ENCODE results near the gene SYT8.

SYT8 gene

GRCh38 chr11:1846453-1846932 is 11.7 kb downstream of the SYT8 start:
- DNase-seq = no peak

DNA sequence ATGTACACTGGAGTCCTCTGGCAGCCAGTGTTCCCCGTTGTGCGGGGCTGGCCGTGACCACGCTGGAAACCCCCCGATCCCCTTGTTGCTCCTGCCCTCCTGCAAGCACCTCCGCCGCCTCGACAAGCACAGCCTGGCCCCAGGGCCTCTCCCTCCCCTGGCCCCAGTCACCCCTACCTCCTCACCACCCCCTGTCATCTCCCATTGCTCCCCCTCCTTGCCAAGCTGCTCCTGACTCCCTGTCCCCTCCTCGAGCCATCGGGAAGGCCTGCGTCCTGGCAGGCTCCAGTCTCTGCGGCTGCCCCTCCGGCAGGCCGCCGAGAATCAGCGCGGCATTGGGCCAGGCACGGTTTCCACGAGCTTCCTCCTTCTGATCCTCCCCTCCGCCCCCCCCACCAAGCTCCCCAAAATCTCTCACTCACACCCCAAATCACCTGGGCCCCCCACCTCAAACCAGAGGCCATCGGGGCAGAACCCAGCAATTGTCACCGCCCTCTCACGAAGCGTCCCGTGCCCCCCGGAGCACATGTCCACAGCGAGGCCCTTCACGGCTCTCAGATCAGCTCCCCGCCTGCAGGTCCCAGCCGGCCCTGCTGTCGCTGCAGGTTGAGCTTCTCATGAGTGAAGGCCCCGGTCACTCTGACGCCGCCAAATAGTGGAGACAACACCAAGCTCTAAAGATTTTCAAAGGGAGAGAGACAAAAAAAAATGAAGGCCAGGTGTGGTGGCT is 12.4 kb downstream of the SYT8 start:
- no peak for DNase-seq

DNA sequence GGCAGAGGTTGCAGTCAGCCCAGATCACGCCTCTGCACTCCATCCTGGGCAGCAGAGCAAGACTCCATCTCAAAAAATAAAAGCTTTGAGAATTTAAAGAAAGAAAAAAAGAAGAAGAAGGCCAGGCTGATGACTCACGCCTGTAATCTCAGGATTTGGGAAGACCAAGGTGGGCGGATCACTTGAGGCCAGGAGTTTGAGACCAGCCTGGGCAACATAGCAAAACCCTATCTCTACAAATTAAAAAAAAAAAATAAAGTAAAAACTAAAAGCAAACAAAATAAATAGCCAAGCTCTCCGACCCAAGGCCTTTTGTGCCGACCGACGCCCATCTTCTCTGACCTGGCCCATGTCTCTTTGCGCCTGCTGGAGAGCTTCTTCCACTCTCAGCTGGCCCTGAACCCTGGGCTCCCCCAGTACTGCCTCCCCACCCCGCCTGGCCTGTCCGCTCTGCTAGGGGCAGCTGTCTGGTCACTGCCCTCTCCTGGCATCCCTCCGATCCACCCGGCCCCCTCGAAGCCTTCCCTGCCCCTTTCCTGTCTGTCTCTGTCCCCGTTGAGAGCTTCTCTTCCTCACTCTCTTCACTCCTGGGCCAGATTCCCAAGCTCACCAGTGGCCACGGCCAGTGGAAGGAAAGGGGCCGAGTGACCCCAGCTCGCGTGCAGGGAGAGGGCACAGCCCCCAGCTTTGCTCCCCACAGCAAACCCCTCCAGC is 13.3 kb downstream of the SYT8 start:
- no peak for DNase-seq

DNA sequence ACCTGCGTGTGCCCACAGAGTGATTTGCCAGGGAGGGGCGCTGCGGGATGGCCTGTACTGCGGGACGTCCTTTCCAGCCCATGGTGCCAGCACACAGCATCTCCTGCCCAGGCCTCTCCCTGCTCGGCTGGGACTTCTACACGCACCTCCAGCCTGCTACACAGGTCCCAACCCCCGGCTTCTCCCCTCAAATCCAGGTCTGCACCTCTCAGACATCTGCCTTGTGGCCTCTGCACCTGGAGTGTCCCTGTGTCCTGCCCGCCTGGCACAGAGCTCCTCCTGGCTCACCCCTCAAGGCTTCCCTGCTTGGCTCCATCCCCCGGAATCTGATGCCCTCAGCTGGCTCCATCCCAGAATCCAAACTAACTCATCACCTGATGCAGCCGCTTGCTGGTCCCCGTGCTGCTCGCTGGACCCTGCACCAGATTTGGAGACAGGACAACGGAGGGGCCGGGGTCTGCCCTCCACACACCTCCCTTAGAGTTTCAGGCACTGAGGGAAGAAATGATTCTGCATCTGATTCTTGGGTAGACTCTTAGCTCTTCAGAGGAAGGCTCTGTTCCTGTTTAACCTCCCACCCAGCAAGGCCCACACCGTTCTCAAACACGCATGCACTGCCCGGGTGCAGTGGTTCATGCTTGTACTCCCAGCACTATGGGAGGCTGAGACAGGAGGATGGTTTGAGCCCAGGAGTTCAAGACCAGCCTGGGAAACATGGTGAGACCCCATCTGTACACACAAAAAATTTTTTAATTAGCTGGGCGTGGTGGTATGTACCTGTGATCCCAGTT is 14.0 kb downstream of the SYT8 start:
- no peak for DNase-seq

DNA sequence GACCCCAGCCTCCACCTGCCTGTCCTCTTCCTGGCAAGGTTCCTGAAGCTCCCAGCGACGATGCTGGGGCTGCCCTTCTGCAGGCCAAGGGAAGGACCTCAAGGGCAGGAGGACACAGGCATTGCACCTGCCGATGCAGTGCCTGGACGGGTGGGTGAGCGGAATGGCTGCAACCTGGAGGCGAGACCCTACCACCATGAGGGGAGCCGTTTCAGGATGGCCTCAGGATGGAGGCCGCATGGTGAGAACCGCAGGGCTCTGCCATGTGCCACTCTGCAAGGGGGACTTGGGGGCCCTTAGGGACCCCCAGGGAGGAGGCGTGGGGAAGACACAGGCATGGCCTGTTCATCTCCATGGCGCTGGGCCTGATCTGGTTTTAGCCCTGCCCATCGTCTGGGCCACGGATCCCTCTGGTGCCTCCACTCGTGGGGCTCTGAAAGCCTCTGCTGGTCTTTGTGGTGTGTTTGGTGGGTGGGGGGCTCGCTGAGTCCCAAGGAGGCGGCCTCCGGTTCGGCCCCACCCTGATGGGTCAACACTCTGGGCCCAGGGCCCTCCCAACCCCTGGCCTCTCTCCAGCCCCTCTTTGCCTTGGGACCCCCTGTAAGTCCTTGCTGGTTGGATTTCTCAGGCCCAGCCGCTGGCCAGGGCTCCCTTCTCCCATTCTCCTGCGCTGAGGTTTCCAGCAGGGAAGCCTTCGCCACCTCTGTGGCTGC is 16.8 kb downstream of the SYT8 start:
- no peak for DNase-seq

DNA sequence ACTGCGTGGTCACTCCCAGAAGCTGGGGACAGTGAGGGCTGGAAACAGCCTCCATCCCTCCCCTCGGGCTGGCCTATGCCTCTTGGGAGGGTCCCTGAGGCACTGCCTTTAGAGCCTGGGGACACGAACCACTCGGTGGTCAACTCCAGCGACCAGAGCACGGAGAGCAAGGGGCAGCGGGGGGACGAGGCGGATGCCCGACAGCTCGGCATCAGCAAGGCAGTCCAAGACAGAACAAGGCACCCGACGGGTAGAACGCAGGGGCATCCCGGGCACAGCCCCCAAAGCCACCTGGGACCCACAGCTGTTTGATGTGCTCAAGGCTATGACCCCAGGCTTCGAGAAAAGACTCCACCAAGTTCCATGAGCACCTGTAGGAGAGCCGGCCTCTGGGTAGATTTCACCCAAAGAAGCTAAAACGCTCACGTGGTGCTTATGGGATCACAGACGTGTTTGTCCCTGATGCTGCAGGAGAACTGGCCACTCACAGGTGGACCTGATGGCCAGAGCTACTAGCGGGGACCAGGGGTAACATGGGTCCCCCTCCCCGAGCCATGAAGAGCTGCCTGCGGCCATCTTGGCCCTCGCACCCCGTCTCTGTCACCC is 17.6 kb downstream of the SYT8 start:
- no peak for DNase-seq

DNA sequence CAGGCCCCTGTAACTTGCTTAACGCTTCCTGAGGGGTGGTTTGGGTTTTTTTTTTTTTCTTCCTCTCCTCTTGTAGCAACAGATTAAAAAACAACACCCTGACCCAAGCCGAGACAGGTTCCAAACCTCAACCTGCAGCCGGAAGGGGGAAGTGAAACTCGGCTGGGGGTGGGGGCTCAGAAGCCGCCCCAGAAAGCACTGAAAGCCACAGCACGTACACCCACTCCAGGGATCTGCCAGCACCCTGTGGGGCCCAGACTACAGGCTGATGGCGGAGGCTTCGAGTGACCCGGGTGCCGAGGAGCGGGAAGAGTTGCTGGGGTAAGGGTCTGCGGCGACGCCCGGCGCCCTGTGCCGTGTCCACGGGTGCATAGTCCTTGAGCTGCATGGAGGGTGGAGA is 18.1 kb downstream of the SYT8 start, which contains the start of gene LSP1:
LSP1 (plus strand) TSS at position 208 of the 400 bp plus-strand sequence; CDS start at position 269, 61 bp downstream.
- peak; percentile 75 for DNase-seq

DNA sequence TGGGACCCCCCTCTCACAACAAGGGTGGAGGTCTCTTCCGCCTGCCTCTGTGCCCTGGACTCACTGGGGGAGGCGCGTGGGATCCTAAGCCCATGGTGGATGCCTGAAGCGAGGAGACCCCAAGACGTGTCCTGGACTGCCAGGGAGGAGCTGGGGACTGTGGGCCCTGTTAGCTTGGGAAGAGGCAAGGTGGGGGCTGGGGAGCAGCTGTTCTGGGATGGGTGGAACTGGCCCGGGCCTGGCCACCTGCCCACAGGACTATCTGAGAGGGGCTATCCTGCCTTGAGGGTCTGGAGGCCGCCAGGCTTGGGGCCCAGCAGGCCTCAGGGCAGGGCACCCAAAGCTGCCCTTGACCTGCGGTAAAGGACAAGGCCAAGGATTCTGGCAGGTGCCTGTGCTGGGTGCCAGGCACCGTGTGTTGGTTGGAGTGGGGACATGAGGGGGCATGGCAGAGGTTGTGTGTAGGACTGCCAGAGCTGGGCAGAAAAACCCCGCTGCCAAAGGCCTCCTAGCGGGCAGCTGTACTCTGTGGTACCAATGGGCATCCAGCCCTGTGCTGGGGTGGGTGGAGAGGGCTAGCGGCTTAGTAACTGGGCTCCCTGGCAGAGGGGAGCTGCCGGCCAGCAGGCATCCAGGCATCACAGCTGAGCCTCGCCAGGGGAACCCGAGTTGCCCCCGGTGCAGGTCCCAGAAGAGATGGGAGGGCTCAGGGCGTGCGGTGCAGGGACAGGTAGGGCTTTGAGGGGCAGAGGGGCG is 18.8 kb downstream of the SYT8 start:
- DNase-seq = peak; percentile 43

GRCh38 chr11:1854132-1854948 is 19.6 kb downstream of the SYT8 start:
- no peak for DNase-seq

GRCh38 chr11:1854949-1855885 is 20.4 kb downstream of the SYT8 start:
- DNase-seq = no peak

- DNase-seq = no peak
Observed at GRCh38 chr11:1855886-1856265, 21.1 kb downstream of the SYT8 start.

DNA sequence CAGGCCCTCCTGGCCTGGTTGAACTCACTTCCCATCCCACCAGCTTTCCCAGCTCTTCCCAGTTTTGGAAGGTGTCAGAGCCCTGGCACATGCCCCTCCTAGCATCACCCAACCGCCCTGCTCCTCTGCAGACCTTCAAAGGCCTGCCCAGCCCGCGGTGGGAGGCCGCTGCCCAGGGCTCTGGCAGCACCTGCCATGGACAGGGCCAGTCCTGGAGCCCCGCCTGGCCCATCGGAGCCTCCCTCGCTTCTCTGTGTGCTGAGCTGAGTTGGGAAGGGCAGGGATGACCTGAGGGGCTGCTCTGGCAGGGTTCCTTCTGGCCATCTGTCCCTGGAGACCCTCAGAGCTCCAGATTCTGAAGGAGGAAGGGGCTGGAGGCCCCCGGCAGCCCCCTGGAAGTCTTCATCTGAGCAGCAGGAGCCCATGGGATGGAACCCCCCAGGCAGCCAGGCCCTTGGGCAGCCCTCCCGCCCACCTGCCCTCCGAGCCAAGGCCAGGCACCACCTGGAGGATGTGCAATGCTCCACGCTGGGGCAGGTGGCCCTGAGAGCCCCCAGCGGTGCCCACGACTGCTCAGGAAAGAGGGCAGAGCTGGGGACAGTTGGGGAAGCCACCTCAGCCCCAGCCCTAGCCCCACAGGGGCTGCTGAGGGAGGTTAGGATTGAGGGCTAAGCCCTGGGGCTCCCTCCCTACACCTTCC is 21.7 kb downstream of the SYT8 start:
- no peak for DNase-seq

GRCh38 chr11:1857064-1857463 is 22.3 kb downstream of the SYT8 start:
- DNase-seq = no peak

DNA sequence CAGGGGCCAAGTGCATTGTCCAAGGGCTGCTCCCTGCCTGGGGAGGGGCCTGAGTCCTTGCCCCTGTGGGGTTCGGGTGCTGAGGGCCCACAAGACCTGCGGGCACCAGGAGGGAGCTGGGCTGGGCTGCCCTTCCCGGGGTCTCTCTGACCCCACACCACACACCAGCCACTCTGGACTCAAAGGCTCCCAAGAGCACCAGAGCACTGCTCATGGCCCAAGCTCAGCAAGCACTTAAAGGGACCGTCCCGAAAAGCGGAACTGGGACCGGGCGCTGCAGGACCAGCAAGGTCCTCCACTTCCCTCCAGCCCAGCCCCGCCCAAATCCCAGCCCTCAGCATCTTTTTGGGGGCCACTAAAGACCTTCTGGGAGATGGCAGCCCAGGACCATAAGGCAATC is 23.4 kb downstream of the SYT8 start:
- no peak for DNase-seq

DNA sequence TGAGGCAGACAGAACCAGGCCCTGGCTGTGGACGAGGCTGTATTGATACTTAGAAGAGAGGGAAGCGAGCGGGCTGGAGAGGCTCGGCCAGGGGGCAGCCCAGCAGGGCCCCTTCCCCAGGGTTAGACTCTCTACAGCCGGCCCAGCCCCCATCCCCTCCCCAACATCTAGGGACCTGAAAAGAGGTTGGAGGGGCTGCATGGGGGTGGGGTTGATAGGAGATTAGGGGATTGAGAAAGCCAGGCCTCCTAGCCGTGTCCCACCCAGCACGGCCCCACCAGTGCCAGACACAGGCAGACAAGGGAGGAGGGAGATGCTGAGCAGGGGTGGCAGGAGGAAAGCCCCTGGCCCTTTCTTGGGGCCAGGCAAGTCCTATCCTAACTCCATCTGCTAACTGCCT is 23.8 kb downstream of the SYT8 start:
- DNase-seq = no peak

- no peak for DNase-seq
Observed at GRCh38 chr11:1859004-1859403, 24.2 kb downstream of the SYT8 start.

GRCh38 chr11:1860108-1860507 is 25.3 kb downstream of the SYT8 start:
- no peak for DNase-seq

- DNase-seq = no peak
Observed at GRCh38 chr11:1861435-1862411, 26.9 kb downstream of the SYT8 start.
